T-cell (primary cell): ENCODE results near the gene IMMP2L. TPM values are rescaled to one million over a fixed set of nuclear protein-coding genes. Genes with fewer than 3 reads are reported as not detected.

Source experiments
- ATAC-seq, 4 experiments: fragments of 200-7000 bp in 3 of 4; fragments of 150-1000 bp in 1 of 4; cut with Tn5 transposase; replicated peaks in 1 of 4; 1 replicate in 3 of 4; 2 replicates in 1 of 4; pipeline ENCODE4 v1.10.0; 2021; ENCODE audit warnings: moderate library complexity in 3 of 4, mild to moderate bottlenecking in 2 of 4, moderate number of reproducible peaks in 1 of 4
- CTCF ChIA-PET, 2 donors: fragments of 300-600 bp; sonication (Branson Sonifier 250); formaldehyde crosslinking; loops; one replicate each; lab custom pipeline; 2022; ENCODE audit warnings: antibody characterized with exemption in 2 of 2; lab: Charles Lee
- POLR2A ChIA-PET, 2 donors: fragments of 300-600 bp; sonication (Branson Sonifier 250); formaldehyde crosslinking; loops; one replicate each; lab custom pipeline; 2022; ENCODE audit warnings: antibody characterized with exemption in 2 of 2; lab: Charles Lee
- DNase-seq, 35 experiments: peaks; one replicate each; pipeline versions ENCODE4 v3.0.0 to v3.0.0-alpha.2; 2013 to 2023
- H3K27ac ChIP-seq: one replicate; pipeline ENCODE4 v1.5.1; 2013; ENCODE audit warnings: low read length
- H3K27me3 ChIP-seq, 2 experiments: replicated peaks in 1 of 2; 1 replicate in 1 of 2; 2 replicates in 1 of 2; pipeline versions ENCODE4 v1.6.1 to v1.7.0; 2013; ENCODE audit warnings: low read length in 1 of 2, mixed read lengths in 1 of 2; ENCODE audit not compliant: control insufficient read depth in 2 of 2, insufficient read depth in 2 of 2; ENCODE audit errors: extremely low read depth in 1 of 2
- H3K36me3 ChIP-seq, 2 donors: 1 replicate in 1 of 2; 2 replicates in 1 of 2; pipeline versions ENCODE4 v1.6.1 to v1.7.0; 2013; ENCODE audit warnings: low read length in 1 of 2; ENCODE audit not compliant: control insufficient read depth in 2 of 2, insufficient read depth in 1 of 2; ENCODE audit errors: extremely low read depth in 1 of 2
- H3K4me1 ChIP-seq, 2 experiments: 1 replicate in 1 of 2; 2 replicates in 1 of 2; pipeline versions ENCODE4 v1.6.1 to v1.7.0; 2013; ENCODE audit warnings: low read length in 2 of 2, mixed read lengths in 1 of 2; ENCODE audit not compliant: insufficient read depth in 2 of 2, control insufficient read depth in 1 of 2; ENCODE audit errors: extremely low read depth in 1 of 2
- H3K4me3 ChIP-seq, 2 donors: 1 replicate in 1 of 2; 2 replicates in 1 of 2; pipeline versions ENCODE4 v1.5.1 to v1.7.0; 2013; ENCODE audit warnings: mild to moderate bottlenecking in 2 of 2, low read length in 1 of 2, moderate library complexity in 1 of 2; ENCODE audit not compliant: control insufficient read depth in 1 of 2; ENCODE audit errors: extremely low read depth in 1 of 2
- H3K9me3 ChIP-seq: 2 replicates; pipeline ENCODE4 v1.7.0; 2013
- H3K27ac Mint-ChIP-seq, 2 donors: one replicate each; pipeline ENCODE4 v1.8.0; 2020 to 2021; ENCODE audit warnings: mild to moderate bottlenecking in 2 of 2, mixed read lengths in 2 of 2
- H3K27me3 Mint-ChIP-seq, 2 donors: one replicate each; pipeline ENCODE4 v1.8.0; 2021 to 2022; ENCODE audit warnings: mixed read lengths in 2 of 2
- H3K36me3 Mint-ChIP-seq: one replicate; pipeline ENCODE4 v1.8.0; 2021; ENCODE audit warnings: mixed read lengths
- H3K4me1 Mint-ChIP-seq, 3 donors: one replicate each; pipeline ENCODE4 v1.8.0; 2020 to 2022; ENCODE audit warnings: mixed read lengths in 3 of 3, mild to moderate bottlenecking in 1 of 3
- H3K4me3 Mint-ChIP-seq, 3 donors: one replicate each; pipeline ENCODE4 v1.8.0; 2020 to 2022; ENCODE audit warnings: mild to moderate bottlenecking in 3 of 3, mixed read lengths in 3 of 3, moderate library complexity in 3 of 3
- H3K9me3 Mint-ChIP-seq, 3 donors: one replicate each; pipeline ENCODE4 v1.8.0; 2020 to 2022; ENCODE audit warnings: mixed read lengths in 3 of 3
- WGBS: methylation state at CpG from one replicate; pipeline ENCODE4 v1.1.5; 2013; ENCODE audit warnings: missing lambda C conversion rate; ENCODE audit not compliant: insufficient coverage; 5-methylcytosine and 5-hydroxymethylcytosine counted together
- total RNA-seq, 35 experiments: library from RNA in 6 of 35; stranded (reverse) in 6 of 35; fragments of 120-200 nt in 1 of 35; gene quantifications; one replicate each; pipeline versions ENCODE4 v1.2.1 to v1.2.4 and lab custom pipeline; 2013 to 2026

Gene IMMP2L
- total RNA-seq, 5 donors from 2014 or later (not counting 1 experiment from before 2014, with no cell fraction given), result 14.1 to 27.3 (median 21.7) TPM

DNA sequence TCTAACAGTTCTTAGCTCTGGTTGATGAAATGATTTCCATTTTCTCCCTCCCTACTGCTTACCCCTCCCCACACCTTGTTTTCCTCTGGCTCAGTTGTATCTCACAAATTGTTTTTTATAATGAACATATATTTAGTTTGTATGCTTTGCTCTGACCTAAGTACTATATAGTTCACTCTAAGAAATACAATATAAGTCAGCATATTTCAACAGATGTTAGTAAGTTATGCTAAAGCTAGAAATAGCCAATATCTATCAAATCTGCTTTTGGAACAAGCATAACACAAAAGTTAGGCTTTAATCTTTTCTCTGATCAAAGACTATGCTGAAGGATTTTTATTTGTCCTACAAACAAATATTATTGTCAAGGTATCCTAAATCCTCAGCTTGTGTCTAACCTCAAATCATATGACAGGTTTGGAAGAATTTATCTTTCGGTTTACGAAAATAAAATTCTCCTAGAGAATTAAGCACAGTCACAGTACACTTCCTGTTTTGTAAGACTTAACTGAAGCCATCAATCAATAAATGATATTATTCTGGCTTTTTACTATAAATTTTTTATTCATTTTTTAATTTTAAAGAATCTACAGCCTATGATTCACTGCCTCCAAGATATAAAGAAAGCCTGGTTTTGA is 67.0 kb downstream of the IMMP2L start:
- POLR2A ChIA-PET, result no interaction called here
- ATAC-seq, result no peak
- Histone ChIP-seq H3K9me3 (no peaks in the 10 kb centered on the region), H3K4me1 (no peaks in the 10 kb centered on the region), H3K36me3 (no peaks in the 10 kb centered on the region), H3K27me3 (no peaks in the 10 kb centered on the region), H3K4me3 (no peak overlapping the region), H3K27ac (no peak overlapping the region)
- Mint-ChIP-seq H3K27ac (no peak overlapping the region), H3K27me3 (no peaks in the 10 kb centered on the region), H3K36me3 (peaks cover 8% of the 10 kb centered on the region), H3K4me1 (peaks cover 12 to 23% (median 12%) of the 10 kb centered on the region in 3 donors), H3K9me3 (no peaks in the 10 kb centered on the region), H3K4me3 (no peak overlapping the region)
- no CpG with 5 or more reads among the region's 2 CpGs for WGBS
- DNase-seq, result no peak
- CTCF ChIA-PET, result no interaction called here

DNA sequence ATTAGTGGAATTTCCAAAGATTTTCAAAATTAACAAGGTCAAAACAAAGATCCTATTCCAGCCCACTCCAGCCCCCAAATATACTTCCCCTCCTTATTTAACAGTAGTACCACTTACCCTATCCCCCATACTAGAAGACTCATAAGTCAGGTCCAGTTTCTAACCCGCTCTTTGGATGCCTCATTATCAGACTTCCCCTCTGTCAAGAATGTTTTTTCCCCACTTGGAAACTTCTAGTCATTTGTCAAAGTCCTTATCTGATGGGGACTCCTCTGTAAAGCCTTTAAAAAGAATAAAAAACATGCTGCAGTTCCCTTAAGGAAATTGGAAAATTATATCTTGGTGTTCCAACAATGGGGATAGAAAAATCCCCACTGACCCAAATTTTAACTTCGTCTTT is 70.1 kb downstream of the IMMP2L start:
- CTCF ChIA-PET, result interaction anchor here in 1 of 2 donors (0.7 kb wide), 1 partner anchor 1018 kb away, joined by 3 read pairs; no protein-coding TSS in a partner anchor
- Mint-ChIP-seq H3K27ac (no peak overlapping the region), H3K9me3 (no peaks in the 10 kb centered on the region), H3K36me3 (no peaks in the 10 kb centered on the region), H3K4me1 (peaks cover 0 to 8% (median 3%) of the 10 kb centered on the region in 3 donors), H3K27me3 (no peaks in the 10 kb centered on the region), H3K4me3 (no peak overlapping the region)
- no CpG with 5 or more reads among the region's 2 CpGs for WGBS
- no peak for ATAC-seq
- H3K4me3 ChIP-seq, result no peak overlapping the region
- POLR2A ChIA-PET, result no interaction called here
- H3K36me3 ChIP-seq, result no peaks in the 10 kb centered on the region
- H3K9me3 ChIP-seq, result no peaks in the 10 kb centered on the region
- DNase-seq, result no peak
- no peaks in the 10 kb centered on the region for H3K27me3 ChIP-seq
- no peaks in the 10 kb centered on the region for H3K4me1 ChIP-seq
- H3K27ac ChIP-seq, result no peak overlapping the region

GRCh38 chr7:111486472-111487142 is 75.7 kb downstream of the IMMP2L start:
- Mint-ChIP-seq H3K4me3 (no peak overlapping the region), H3K36me3 (peaks cover 9% of the 10 kb centered on the region), H3K4me1 (peaks cover 0 to 3% (median 0%) of the 10 kb centered on the region in 3 donors), H3K27ac (no peak overlapping the region), H3K27me3 (no peaks in the 10 kb centered on the region), H3K9me3 (no peaks in the 10 kb centered on the region)
- DNase-seq (peak in 1 of 35 experiments; percentile 59), ATAC-seq (no peak)
- H3K4me1 ChIP-seq, result no peaks in the 10 kb centered on the region
- no peak overlapping the region for H3K4me3 ChIP-seq
- CTCF ChIA-PET, result no interaction called here
- no peak overlapping the region for H3K27ac ChIP-seq
- POLR2A ChIA-PET, result no interaction called here
- H3K36me3 ChIP-seq, result peaks cover 0 to 4% of the 10 kb centered on the region in 2 donors
- no peaks in the 10 kb centered on the region for H3K9me3 ChIP-seq
- no peaks in the 10 kb centered on the region for H3K27me3 ChIP-seq

- H3K36me3 Mint-ChIP-seq, result peaks cover 16% of the 10 kb centered on the region
- ChIA-PET CTCF (interaction anchor here in 1 of 2 donors (0.6 kb wide), 2 partner anchors 71 to 1635 kb away, joined by 3 to 4 read pairs; no protein-coding TSS in a partner anchor), POLR2A (no interaction called here)
- Histone ChIP-seq H3K4me1 (no peaks in the 10 kb centered on the region), H3K27ac (no peak overlapping the region), H3K27me3 (no peaks in the 10 kb centered on the region), H3K36me3 (peaks cover 0 to 4% of the 10 kb centered on the region in 2 donors), H3K4me3 (no peak overlapping the region), H3K9me3 (no peaks in the 10 kb centered on the region)
- no peak for DNase-seq
- H3K4me3 Mint-ChIP-seq, result no peak overlapping the region
- H3K4me1 Mint-ChIP-seq, result peaks cover 0 to 3% (median 0%) of the 10 kb centered on the region in 3 donors
- ATAC-seq, result no peak
- no peaks in the 10 kb centered on the region for H3K27me3 Mint-ChIP-seq
- no CpG with 5 or more reads among the region's 4 CpGs for WGBS
- H3K27ac Mint-ChIP-seq, result no peak overlapping the region
- no peaks in the 10 kb centered on the region for H3K9me3 Mint-ChIP-seq
Observed at GRCh38 chr7:111485701-111486380, 76.5 kb downstream of the IMMP2L start.

DNA sequence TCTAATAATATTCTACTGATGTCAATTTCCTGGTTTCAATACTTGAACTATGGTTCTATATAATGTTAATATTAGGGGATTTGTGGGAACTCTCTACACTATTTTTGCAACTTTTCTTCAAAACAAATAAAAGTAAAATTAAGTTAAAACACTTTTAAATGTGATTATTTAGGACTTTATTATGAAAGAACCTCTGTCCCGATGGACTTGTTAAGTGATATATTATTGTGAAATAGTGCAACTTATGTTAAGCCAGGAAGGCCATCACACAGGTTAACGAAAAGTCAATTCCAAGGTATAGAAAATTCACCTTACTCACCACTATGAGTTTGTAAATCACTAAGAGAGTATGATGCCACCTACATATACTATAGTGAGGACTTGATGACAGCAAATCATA is 79.2 kb downstream of the IMMP2L start:
- H3K9me3 Mint-ChIP-seq, result no peaks in the 10 kb centered on the region
- POLR2A ChIA-PET, result no interaction called here
- H3K9me3 ChIP-seq, result no peaks in the 10 kb centered on the region
- DNase-seq (no peak), ATAC-seq (no peak)
- H3K4me3 Mint-ChIP-seq, result no peak overlapping the region
- peaks cover 21% of the 10 kb centered on the region for H3K36me3 Mint-ChIP-seq
- no peaks in the 10 kb centered on the region for H3K4me1 ChIP-seq
- no peaks in the 10 kb centered on the region for H3K27me3 Mint-ChIP-seq
- peaks cover 0 to 4% of the 10 kb centered on the region in 2 donors for H3K36me3 ChIP-seq
- WGBS, result no CpG with 5 or more reads among the region's 2 CpGs
- H3K4me3 ChIP-seq, result no peak overlapping the region
- H3K4me1 Mint-ChIP-seq, result peaks cover 0 to 3% (median 0%) of the 10 kb centered on the region in 3 donors
- CTCF ChIA-PET, result no interaction called here
- no peak overlapping the region for H3K27ac ChIP-seq
- H3K27ac Mint-ChIP-seq, result no peak overlapping the region
- H3K27me3 ChIP-seq, result no peaks in the 10 kb centered on the region

- peaks cover 0 to 4% of the 10 kb centered on the region in 2 donors for H3K36me3 ChIP-seq
- no CpG with 5 or more reads among the region's 4 CpGs for WGBS
- no peaks in the 10 kb centered on the region for H3K27me3 ChIP-seq
- no peak overlapping the region for H3K4me3 Mint-ChIP-seq
- no peak overlapping the region for H3K4me3 ChIP-seq
- DNase-seq, result no peak
- H3K36me3 Mint-ChIP-seq, result peaks cover 41% of the 10 kb centered on the region
- no peaks in the 10 kb centered on the region for H3K4me1 ChIP-seq
- ChIA-PET POLR2A (no interaction called here), CTCF (no interaction called here)
- H3K9me3 Mint-ChIP-seq, result no peaks in the 10 kb centered on the region
- H3K9me3 ChIP-seq, result no peaks in the 10 kb centered on the region
- no peak overlapping the region for H3K27ac ChIP-seq
- H3K4me1 Mint-ChIP-seq, result peaks cover 0 to 3% (median 0%) of the 10 kb centered on the region in 3 donors
- H3K27ac Mint-ChIP-seq, result no peak overlapping the region
- no peak for ATAC-seq
- H3K27me3 Mint-ChIP-seq, result no peaks in the 10 kb centered on the region
Observed at GRCh38 chr7:111477462-111478225, 84.6 kb downstream of the IMMP2L start.
